OCI-LY7 (cell line): ENCODE data around the gene PAFAH2. TPM values are rescaled to one million over a fixed set of nuclear protein-coding genes. Genes with fewer than 3 reads are reported as not detected.

Experiments
- BruUV-seq: library from RNA; stranded (reverse); fragments of 400-500 nt; replicated peaks from 2 replicates; lab custom pipeline; 2021; lab: Mats Ljungman, UMichigan
- CTCF ChIA-PET: fragments of 300-600 bp; sonication (Branson Sonifier 250); formaldehyde crosslinking; loops from one replicate; lab custom pipeline; 2022; ENCODE audit warnings: antibody characterized with exemption; ENCODE audit not compliant: unreplicated experiment; lab: Charles Lee
- POLR2A ChIA-PET: fragments of 300-600 bp; sonication (Branson Sonifier 250); formaldehyde crosslinking; loops from one replicate; lab custom pipeline; 2022; ENCODE audit warnings: antibody characterized with exemption; lab: Charles Lee
- DNase-seq: peaks from one replicate; pipeline ENCODE4 v3.0.0-alpha.2; 2015; ENCODE audit warnings: low spot score
- H2AFZ ChIP-seq: fragments of 200-600 bp; sonication (generic), shearing (Covaris generic); 2 replicates; pipeline ENCODE4 v1.6.1; 2014; ENCODE audit warnings: mild to moderate bottlenecking, antibody characterized with exemption, low read length, moderate library complexity
- H3K27ac ChIP-seq: fragments of 200-600 bp; sonication (generic); 2 replicates; pipeline ENCODE4 v1.5.1; 2014; ENCODE audit warnings: mixed run types, low read depth, mild to moderate bottlenecking, moderate library complexity, low read length, inconsistent platforms; ENCODE audit not compliant: poor library complexity, severe bottlenecking
- H3K36me3 ChIP-seq: fragments of 200-600 bp; sonication (generic); 2 replicates; pipeline ENCODE4 v1.6.1; 2014; ENCODE audit warnings: mild to moderate bottlenecking, antibody characterized with exemption, low read length, moderate library complexity, mixed read lengths; ENCODE audit not compliant: insufficient read depth
- H3K4me1 ChIP-seq: fragments of 200-600 bp; sonication (generic); 2 replicates; pipeline ENCODE4 v1.5.1; 2014; ENCODE audit warnings: mild to moderate bottlenecking, low read length; ENCODE audit not compliant: insufficient read depth, poor library complexity, severe bottlenecking
- H3K4me2 ChIP-seq: fragments of 200-600 bp; sonication (generic); 2 replicates; pipeline ENCODE4 v1.6.1; 2014; ENCODE audit warnings: mild to moderate bottlenecking, low read length
- H3K4me3 ChIP-seq: fragments of 200-600 bp; sonication (generic); 2 replicates; pipeline ENCODE4 v1.5.1; 2014; ENCODE audit warnings: mild to moderate bottlenecking, low read depth, low read length; ENCODE audit not compliant: poor library complexity, severe bottlenecking
- H3K79me2 ChIP-seq: fragments of 200-600 bp; sonication (generic); 2 replicates; pipeline ENCODE4 v1.6.1; 2016; ENCODE audit warnings: low read depth, mild to moderate bottlenecking, low read length, moderate library complexity, mixed read lengths; ENCODE audit not compliant: insufficient read depth
- H3K9me2 ChIP-seq: fragments of 200-600 bp; sonication (generic); 2 replicates; pipeline ENCODE4 v1.6.1; 2016; ENCODE audit warnings: mild to moderate bottlenecking, low read length, mixed read lengths; ENCODE audit not compliant: insufficient read depth
- H3K9me3 ChIP-seq: fragments of 200-600 bp; sonication (generic); 2 replicates; pipeline ENCODE4 v1.6.1; 2014; ENCODE audit warnings: mild to moderate bottlenecking, mixed run types, low read length, mixed read lengths
- H4K20me1 ChIP-seq: fragments of 200-600 bp; sonication (generic); 2 replicates; pipeline ENCODE4 v1.6.1; 2014; ENCODE audit warnings: mild to moderate bottlenecking, antibody characterized with exemption, low read length, moderate library complexity, mixed read lengths; ENCODE audit not compliant: insufficient read depth
- EZH2phosphoT487 ChIP-seq: fragments of 200-600 bp; sonication (generic); IDR thresholded peaks from 2 replicates; pipeline ENCODE4 v1.6.1; 2018; ENCODE audit warnings: low read depth, borderline replicate concordance, mild to moderate bottlenecking, mixed run types, antibody characterized with exemption, low read length, moderate library complexity, mixed read lengths
- intact Hi-C: fragments of 100-400 bp; cut with micrococcal nuclease; formaldehyde crosslinking; loops from one replicate; pipeline ENCODE4 v1.10.0; 2022; ENCODE audit not compliant: unreplicated experiment
- total RNA-seq, 2 experiments: library from RNA; depleted of rRNA in 1 of 2; stranded (reverse); fragments of >200 nt in 1 of 2; shearing (Covaris generic) in 1 of 2; gene quantifications; 2 replicates each; pipeline ENCODE4 v1.2.3, GENCODE V29; 2014 to 2022
- TF ChIP-seq, protein P1 (sequence below): fragments of 200-600 bp; sonication (generic); conservative IDR thresholded peaks from 2 replicates; pipeline ENCODE4 v1.5.1; 2014; ENCODE audit warnings: mild to moderate bottlenecking, antibody characterized with exemption, low read length, moderate library complexity, mixed read lengths

The PAFAH2 gene
- total RNA-seq, 2 experiments from 2014 or later: 2.9 to 7.3 TPM

DNA sequence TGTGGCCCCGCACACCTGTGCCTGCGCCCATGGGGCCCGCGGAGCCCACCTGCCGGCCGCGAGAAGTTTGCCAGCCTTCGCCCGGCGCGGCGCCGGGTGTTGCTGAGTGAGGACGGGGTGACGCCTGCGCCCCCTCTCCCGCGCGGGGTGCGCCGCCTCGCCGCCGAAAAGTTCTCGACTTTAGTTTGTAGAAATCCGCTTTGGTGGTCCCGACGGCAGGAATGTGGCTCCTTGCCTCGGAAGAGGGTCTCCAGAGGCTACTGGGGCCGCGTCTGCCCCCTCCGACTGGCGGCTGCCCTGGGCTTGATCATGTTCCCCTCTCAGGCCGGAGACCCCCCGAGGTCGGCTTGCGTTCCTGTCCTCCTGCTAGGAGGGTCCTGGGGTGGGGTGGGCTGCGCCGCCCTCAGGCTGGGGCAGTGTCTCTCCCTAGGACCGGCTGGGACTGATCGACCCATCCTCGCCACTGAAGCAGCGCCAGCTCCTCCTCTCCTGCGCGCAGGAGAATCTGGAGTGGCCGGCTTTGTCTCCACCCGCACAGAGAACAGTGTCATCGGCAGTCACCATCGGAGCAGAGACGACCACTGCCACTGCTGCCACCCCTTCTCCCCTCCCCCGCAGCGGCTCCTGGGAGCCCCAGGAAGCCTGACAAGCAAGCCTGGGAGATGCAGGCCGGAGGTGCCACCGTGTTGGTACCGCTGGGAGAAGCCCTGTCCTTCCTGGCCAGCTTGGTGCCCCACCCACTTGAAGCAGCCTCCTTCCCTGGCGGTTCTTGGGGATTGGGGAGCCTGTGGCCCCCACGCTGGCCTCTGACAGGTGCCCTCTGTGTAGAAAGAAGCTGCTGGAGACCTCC, 48.6 kb upstream of the PAFAH2 start:
- Histone ChIP-seq H2AFZ (no peak overlapping the region), H3K9me2 (no peaks in the 10 kb centered on the region), H3K79me2 (no peaks in the 10 kb centered on the region), H3K4me3 (no peak overlapping the region), H4K20me1 (no peaks in the 10 kb centered on the region), H3K27ac (no peak overlapping the region), H3K4me1 (no peaks in the 10 kb centered on the region), H3K4me2 (no peak overlapping the region), H3K36me3 (no peaks in the 10 kb centered on the region), H3K9me3 (no peaks in the 10 kb centered on the region)
- intact Hi-C loops: no loop called here
- BruUV-seq: no TSS peak
- DNase-seq: no peak
- ChIA-PET POLR2A (no interaction called here), CTCF (no interaction called here)
- no peak for TF ChIP-seq EZH2phosphoT487
- TF ChIP-seq, protein P1, sequence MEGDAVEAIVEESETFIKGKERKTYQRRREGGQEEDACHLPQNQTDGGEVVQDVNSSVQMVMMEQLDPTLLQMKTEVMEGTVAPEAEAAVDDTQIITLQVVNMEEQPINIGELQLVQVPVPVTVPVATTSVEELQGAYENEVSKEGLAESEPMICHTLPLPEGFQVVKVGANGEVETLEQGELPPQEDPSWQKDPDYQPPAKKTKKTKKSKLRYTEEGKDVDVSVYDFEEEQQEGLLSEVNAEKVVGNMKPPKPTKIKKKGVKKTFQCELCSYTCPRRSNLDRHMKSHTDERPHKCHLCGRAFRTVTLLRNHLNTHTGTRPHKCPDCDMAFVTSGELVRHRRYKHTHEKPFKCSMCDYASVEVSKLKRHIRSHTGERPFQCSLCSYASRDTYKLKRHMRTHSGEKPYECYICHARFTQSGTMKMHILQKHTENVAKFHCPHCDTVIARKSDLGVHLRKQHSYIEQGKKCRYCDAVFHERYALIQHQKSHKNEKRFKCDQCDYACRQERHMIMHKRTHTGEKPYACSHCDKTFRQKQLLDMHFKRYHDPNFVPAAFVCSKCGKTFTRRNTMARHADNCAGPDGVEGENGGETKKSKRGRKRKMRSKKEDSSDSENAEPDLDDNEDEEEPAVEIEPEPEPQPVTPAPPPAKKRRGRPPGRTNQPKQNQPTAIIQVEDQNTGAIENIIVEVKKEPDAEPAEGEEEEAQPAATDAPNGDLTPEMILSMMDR: no peak

DNA sequence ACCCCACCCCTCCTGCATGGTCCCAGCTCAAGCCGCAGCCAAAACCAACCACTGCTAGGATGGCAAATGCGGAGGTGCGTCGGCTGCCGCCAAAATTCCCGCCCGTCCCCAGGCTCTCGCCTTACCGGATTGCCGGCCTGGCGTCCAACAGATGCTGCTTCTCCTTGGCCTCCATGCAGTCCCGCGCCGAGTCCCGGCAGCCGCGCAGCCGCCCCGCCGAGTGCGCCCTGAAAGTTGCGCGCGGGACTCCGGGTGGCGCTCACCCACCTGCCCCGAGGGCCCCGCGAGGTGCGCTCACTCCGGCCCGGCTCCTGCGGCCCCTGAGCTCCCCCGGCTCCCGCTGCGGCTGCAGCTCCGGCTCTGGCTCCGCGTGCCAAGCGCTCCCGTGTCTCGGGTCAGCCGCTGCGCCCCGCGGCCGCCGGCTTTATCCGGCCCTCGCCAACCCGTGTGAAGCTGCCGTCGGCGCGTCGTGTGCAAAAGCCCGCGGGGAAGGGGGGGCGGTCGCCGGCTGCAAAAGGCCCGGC, 47.9 kb upstream of the PAFAH2 start, which contains the start of gene SLC30A2:
Gene SLC30A2 (minus strand): TSS at position 397 of the 524 bp plus-strand sequence. CDS start 222 bp downstream, at position 175.
- ChIA-PET CTCF (no interaction called here), POLR2A (interaction anchor here (0.6 kb wide), 1 partner anchor 601 kb away, joined by 4 read pairs; no protein-coding TSS in a partner anchor)
- no peaks in the 10 kb centered on the region for H3K9me2 ChIP-seq
- H3K4me1 ChIP-seq: no peaks in the 10 kb centered on the region
- TF ChIP-seq, protein P1: no peak
- no peak for TF ChIP-seq EZH2phosphoT487
- H3K27ac ChIP-seq: no peak within 1 kb of the TSS
- H3K4me3 ChIP-seq: no peak within 1 kb of the TSS
- H4K20me1 ChIP-seq: no peaks in the 10 kb centered on the region
- H2AFZ ChIP-seq: no peak within 1 kb of the TSS
- intact Hi-C loops: no loop called here
- H3K36me3 ChIP-seq: no peaks in the 10 kb centered on the region
- no peaks in the 10 kb centered on the region for H3K79me2 ChIP-seq
- H3K4me2 ChIP-seq: no peak within 1 kb of the TSS
- no peaks in the 10 kb centered on the region for H3K9me3 ChIP-seq
- no TSS peak for BruUV-seq
- DNase-seq: no peak
